Kidney epithelial cell (primary cell): ENCODE data around the gene SP7. TPM values are rescaled to one million over a fixed set of nuclear protein-coding genes. Genes with fewer than 3 reads are reported as not detected.

Source experiments
- DNase-seq: peaks from one replicate; pipeline ENCODE4 v3.0.0-alpha.2; 2010; ENCODE audit warnings: low read depth
- H3K27me3 ChIP-seq: 2 replicates; pipeline ENCODE4 v1.6.0; 2011; ENCODE audit warnings: low read length; ENCODE audit not compliant: control insufficient read depth, insufficient read depth
- H3K36me3 ChIP-seq: 2 replicates; pipeline ENCODE4 v1.5.1; 2011; ENCODE audit warnings: low read length; ENCODE audit not compliant: control insufficient read depth, insufficient read depth
- H3K4me3 ChIP-seq: 2 replicates; pipeline ENCODE4 v1.5.1; 2011; ENCODE audit warnings: low read depth, mild to moderate bottlenecking, control low read depth, low read length
- CTCF ChIP-seq: IDR thresholded peaks from 2 replicates; pipeline ENCODE4 v1.5.1; 2011; ENCODE audit warnings: mild to moderate bottlenecking, moderate library complexity, low read length, control low read depth, inconsistent platforms; ENCODE audit not compliant: insufficient read depth, poor library complexity, severe bottlenecking
- total RNA-seq: library from RNA; depleted of rRNA; stranded (reverse); fragments of >200 nt; gene quantifications from 2 replicates; pipeline ENCODE4 v1.2.3, GENCODE V29; 2015

The SP7 gene
- total RNA-seq, 1 donor from 2014 or later = not detected

- TF ChIP-seq CTCF = no peak
- no peak for DNase-seq
- no peaks in the 10 kb centered on the region for H3K36me3 ChIP-seq
Observed at GRCh38 chr12:53279888-53280498, 56.2 kb downstream of the SP7 start.

GRCh38 chr12:53279283-53279869 lies 56.8 kb downstream of the SP7 start:
- H3K36me3 ChIP-seq = no peaks in the 10 kb centered on the region
- no peaks in the 10 kb centered on the region for H3K27me3 ChIP-seq
- no peak for TF ChIP-seq CTCF
- no peak for DNase-seq
- no peak overlapping the region for H3K4me3 ChIP-seq

More at GRCh38 chr12:53279888-53280498, 56.2 kb downstream of the SP7 start:
- no peaks in the 10 kb centered on the region for H3K27me3 ChIP-seq
- no peak overlapping the region for H3K4me3 ChIP-seq

GRCh38 chr12:53277981-53278380 lies 58.2 kb downstream of the SP7 start:
- Histone ChIP-seq H3K36me3 (no peaks in the 10 kb centered on the region), H3K27me3 (no peaks in the 10 kb centered on the region), H3K4me3 (no peak overlapping the region)
- no peak for DNase-seq
- no peak for TF ChIP-seq CTCF

Other genes starting within 250 kb of the SP7 start
- gene IGFBP6, start 238.7 kb downstream of the SP7 start, total RNA-seq = 21.4 and 33.7 TPM in 2 replicates
- 0.07 TPM in 1 of 2 replicates, not detected in the other for gene SOAT2, start 232.9 kb downstream of the SP7 start, total RNA-seq
- gene ZNF740, start 155.6 kb downstream of the SP7 start, total RNA-seq = 9.1 and 9.9 TPM in 2 replicates
- 5.3 and 9.1 TPM in 2 replicates for gene CSAD, start 155.4 kb downstream of the SP7 start, total RNA-seq
- 0.75 and 1.6 TPM in 2 replicates for gene ITGB7, start 129.1 kb downstream of the SP7 start, total RNA-seq
- gene RARG, start 104.1 kb downstream of the SP7 start, total RNA-seq = 6.1 and 6.9 TPM in 2 replicates
- 2.2 and 4.0 TPM in 2 replicates for gene ESPL1, start 68.1 kb downstream of the SP7 start, total RNA-seq
- gene PFDN5, start 40.8 kb downstream of the SP7 start, total RNA-seq = 291 and 301 TPM in 2 replicates
- 73.1 and 75.3 TPM in 2 replicates for gene MYG1, start 36.7 kb downstream of the SP7 start, total RNA-seq
- gene AAAS, start 14.7 kb downstream of the SP7 start, total RNA-seq = 56.3 and 62.3 TPM in 2 replicates
- gene SP1, start 43.8 kb upstream of the SP7 start, total RNA-seq = 57.3 and 63.9 TPM in 2 replicates
- gene AMHR2, start 87.5 kb upstream of the SP7 start, total RNA-seq = not detected in 2 replicates
- 82.7 and 91.4 TPM in 2 replicates for gene PRR13, start 105.4 kb upstream of the SP7 start, total RNA-seq
- gene PCBP2, start 115.7 kb upstream of the SP7 start, total RNA-seq = 350 and 379 TPM in 2 replicates
- gene MAP3K12, start 163.1 kb upstream of the SP7 start, total RNA-seq = 12.3 and 18.6 TPM in 2 replicates
- 59.4 and 62.0 TPM in 2 replicates for gene TARBP2, start 164.9 kb upstream of the SP7 start, total RNA-seq
- 3.0 TPM in 1 of 2 replicates, not detected in the other for gene NPFF, start 171.1 kb upstream of the SP7 start, total RNA-seq